ENCODE measurements around the gene RNU6-1.

RNU6-1 gene

GRCh38 chr15:67826717-67827561, 12.9 kb downstream of the RNU6-1 start:
- TF ChIP-seq CTCF (IDR thresholded peaks at IDR 0.05), result no peak

DNA sequence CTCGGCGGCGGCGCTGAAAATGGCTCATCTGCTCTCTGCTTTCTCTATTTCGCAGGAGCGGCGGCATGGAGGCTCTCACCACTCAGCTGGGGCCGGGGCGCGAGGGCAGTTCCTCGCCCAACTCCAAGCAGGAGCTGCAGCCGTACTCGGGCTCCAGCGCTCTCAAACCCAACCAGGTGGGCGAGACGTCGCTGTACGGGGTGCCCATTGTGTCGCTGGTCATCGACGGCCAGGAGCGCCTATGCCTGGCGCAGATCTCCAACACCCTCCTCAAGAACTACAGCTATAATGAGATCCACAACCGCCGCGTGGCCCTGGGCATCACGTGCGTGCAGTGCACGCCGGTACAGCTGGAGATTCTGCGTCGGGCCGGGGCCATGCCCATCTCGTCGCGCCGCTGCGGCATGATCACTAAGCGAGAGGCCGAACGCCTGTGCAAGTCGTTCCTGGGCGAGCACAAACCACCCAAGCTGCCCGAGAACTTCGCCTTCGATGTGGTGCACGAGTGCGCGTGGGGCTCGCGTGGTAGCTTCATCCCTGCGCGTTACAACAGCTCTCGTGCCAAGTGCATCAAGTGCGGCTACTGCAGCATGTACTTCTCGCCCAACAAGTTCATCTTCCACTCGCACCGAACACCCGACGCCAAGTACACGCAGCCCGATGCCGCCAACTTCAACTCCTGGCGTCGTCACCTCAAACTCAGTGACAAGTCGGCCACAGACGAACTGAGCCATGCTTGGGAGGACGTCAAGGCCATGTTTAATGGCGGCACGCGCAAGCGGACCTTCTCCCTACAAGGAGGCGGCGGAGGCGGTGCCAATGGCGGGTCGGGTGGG, 13.7 kb downstream of the RNU6-1 start:
- TF ChIP-seq CTCF (IDR thresholded peaks at IDR 0.05), result no peak

DNA sequence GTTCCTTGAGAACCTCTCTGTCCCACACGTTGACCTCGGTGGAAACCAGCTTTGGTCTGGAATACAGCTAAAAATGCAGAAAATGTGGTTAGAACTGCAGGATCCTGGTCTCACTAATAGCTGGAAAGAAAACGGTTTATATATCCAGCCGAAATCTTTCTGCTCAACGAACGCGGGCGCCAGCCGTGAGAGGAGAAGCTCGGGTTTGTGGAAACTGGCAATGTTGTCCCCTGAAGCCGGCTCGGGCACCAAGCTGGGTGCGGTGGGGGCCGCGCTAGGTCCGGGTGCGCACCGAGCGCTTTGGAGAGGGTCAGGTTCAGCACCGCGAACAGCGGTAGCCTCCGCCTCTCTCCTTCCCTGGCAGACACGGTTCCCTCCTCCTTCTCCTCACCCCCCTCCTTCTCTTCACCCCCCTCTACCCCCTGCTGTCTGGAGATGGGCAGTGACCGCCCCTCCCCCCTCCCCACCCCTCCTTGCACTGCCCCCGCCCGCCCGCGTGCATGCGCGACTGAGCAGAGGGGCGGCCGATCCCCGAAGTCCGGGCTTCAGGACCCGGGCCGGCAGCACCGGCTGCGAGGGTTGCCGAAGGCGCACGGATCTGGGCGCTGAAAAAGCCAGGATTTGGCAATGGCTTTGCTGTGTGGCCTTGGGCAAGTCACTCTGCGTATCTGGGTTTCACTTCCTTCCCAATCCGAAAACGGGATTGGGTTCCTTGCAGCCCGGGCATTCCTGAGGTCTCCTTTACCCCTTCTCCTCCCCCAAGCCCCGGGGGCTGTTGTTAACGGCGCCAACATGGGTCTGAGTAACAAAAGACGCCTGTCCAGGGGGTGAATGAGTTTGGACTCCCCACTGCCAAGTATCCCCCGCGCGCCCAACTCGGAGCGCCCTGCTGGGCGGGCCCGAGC, 14.6 kb downstream of the RNU6-1 start, which contains the start of gene SKOR1:
Gene SKOR1, plus strand, starts transcription at position 534 of the 905 bp plus-strand sequence. Its CDS starts 94 bp downstream, at position 628.
- no peak for TF ChIP-seq CTCF (IDR thresholded peaks at IDR 0.05)

GRCh38 chr15:67824197-67824968, 15.5 kb downstream of the RNU6-1 start:
- TF ChIP-seq CTCF (IDR thresholded peaks at IDR 0.05), result no peak

GRCh38 chr15:67823314-67824196, 16.3 kb downstream of the RNU6-1 start:
- TF ChIP-seq CTCF (IDR thresholded peaks at IDR 0.05), result no peak

- TF ChIP-seq CTCF (IDR thresholded peaks at IDR 0.05), result no peak
Measured at GRCh38 chr15:67822537-67823313, 17.1 kb downstream of the RNU6-1 start.
